GM12874 (cell line): ENCODE data around the gene ZNF747.

Experiments
- CTCF ChIP-seq: IDR thresholded peaks from 2 replicates; pipeline ENCODE4 v1.5.1; 2011; ENCODE audit warnings: low read depth, mild to moderate bottlenecking, control low read depth, low read length, moderate library complexity; ENCODE audit not compliant: insufficient read depth

Gene ZNF747

GRCh38 chr16:30562021-30562420, 27.4 kb upstream of the ZNF747 start:
- no peak for TF ChIP-seq CTCF

GRCh38 chr16:30561089-30561816, 26.6 kb upstream of the ZNF747 start:
- no peak for TF ChIP-seq CTCF

- TF ChIP-seq CTCF: no peak
Observed at GRCh38 chr16:30559690-30560089, 25.0 kb upstream of the ZNF747 start.

GRCh38 chr16:30558789-30559377, 24.2 kb upstream of the ZNF747 start:
- no peak for TF ChIP-seq CTCF

GRCh38 chr16:30557957-30558788, 23.5 kb upstream of the ZNF747 start, which contains the start of gene ZNF764:
Gene ZNF764 (minus strand): TSS chr16:30558374. CDS start chr16:30558182, 192 bp downstream.
- 0 out of 2 replicates have a peak, but pooled peaks have one; percentile 31 for TF ChIP-seq CTCF

GRCh38 chr16:30557707-30557956, 23.0 kb upstream of the ZNF747 start:
- no peak for TF ChIP-seq CTCF

- no peak for TF ChIP-seq CTCF
Observed at GRCh38 chr16:30556125-30556473, 21.4 kb upstream of the ZNF747 start.
